ENCODE measurements around the gene OTUB2.

GRCh38 chr14:93997916-93998870, 27.9 kb upstream of the OTUB2 start:
- TF ChIP-seq CTCF (IDR thresholded peaks at IDR 0.05) (no peak), POLR2A (IDR thresholded peaks at IDR 0.05; ENCODE audit: low read depth) (no peak)
